SJCRH30 (cell line): ENCODE measurements around the gene UQCRH. TPM values are rescaled to one million over a fixed set of nuclear protein-coding genes. Genes with fewer than 3 reads are reported as not detected.
A peak's percentile ranks its signal among the peaks of the same experiment; 100 is the strongest.
"Not testable (repeated sequence)": the region's sequence is repeated elsewhere in the genome, so short reads cannot be mapped to it uniquely, and the experiment has no call there.

Source experiments
- DNase-seq, 2 experiments: peaks; one replicate each; pipeline ENCODE4 v3.0.0-alpha.2; 2015 to 2020
- H3K27ac ChIP-seq: fragments of 250-450 bp; sonication (Bioruptor Pico); 2 replicates; pipeline ENCODE4 v1.5.1; 2020; ENCODE audit warnings: mild to moderate bottlenecking, moderate library complexity
- H3K27me3 ChIP-seq: fragments of 250-450 bp; sonication (Bioruptor Pico); 2 replicates; pipeline ENCODE4 v1.5.1; 2020; ENCODE audit warnings: mild to moderate bottlenecking, moderate library complexity
- H3K36me3 ChIP-seq: fragments of 250-450 bp; sonication (Bioruptor Pico); 2 replicates; pipeline ENCODE4 v1.5.1; 2020; ENCODE audit warnings: mild to moderate bottlenecking, moderate library complexity
- H3K4me1 ChIP-seq: fragments of 250-450 bp; sonication (Bioruptor Pico); 2 replicates; pipeline ENCODE4 v1.5.1; 2020; ENCODE audit warnings: mild to moderate bottlenecking, moderate library complexity
- H3K4me3 ChIP-seq: fragments of 250-450 bp; sonication (Bioruptor Pico); 2 replicates; pipeline ENCODE4 v1.5.1; 2020; ENCODE audit warnings: mild to moderate bottlenecking, moderate library complexity
- H3K9me3 ChIP-seq: fragments of 250-450 bp; sonication (Bioruptor Pico); replicated peaks from 2 replicates; pipeline ENCODE4 v1.5.1; 2020; ENCODE audit warnings: mild to moderate bottlenecking, moderate library complexity
- total RNA-seq: library from RNA; depleted of rRNA; stranded (reverse); fragments of >200 nt; shearing (Covaris generic); gene quantifications from 2 replicates; pipeline ENCODE4 v1.2.3, GENCODE V29; 2014

The UQCRH gene
- total RNA-seq, 1 experiment from 2014 or later, result 828 TPM

DNA sequence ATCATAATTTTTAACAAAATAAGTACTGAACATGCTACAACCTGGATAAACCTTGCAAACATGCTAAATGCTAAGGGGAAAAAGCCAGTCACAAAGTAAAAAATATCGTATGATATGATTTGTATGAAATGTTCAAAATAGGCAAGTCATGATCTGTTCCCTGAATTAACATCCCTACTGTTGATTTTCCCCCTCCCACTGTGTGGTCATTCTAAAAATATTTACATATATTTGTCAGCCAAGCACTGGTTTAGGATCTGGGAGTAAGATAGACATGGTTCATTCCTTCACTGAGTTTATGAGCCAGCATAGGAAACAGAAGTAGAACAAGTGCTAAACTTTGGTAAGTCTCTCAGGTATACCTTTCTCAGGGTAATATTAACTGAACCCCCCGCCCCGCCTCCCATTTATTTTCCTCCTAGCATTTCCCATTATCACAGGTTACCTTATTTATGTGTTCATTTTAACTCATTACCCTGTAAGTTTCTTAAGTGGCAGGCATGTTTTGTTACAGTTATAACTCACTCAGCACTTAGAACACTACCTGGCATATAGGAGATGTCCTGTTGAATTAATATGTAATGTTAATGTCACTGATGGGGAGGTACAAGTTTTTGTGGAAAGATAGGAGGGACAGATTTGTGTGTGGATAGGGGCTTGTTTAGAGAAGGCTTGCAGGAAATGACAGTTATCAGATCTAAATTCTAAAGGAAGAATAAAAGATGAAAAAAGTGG is 12.3 kb downstream of the UQCRH start:
- Histone ChIP-seq H3K27ac (no peak overlapping the region), H3K27me3 (no peaks in the 10 kb centered on the region), H3K4me3 (no peak overlapping the region), H3K4me1 (0 out of 2 replicates have a peak, but pooled peaks cover 4% of the 10 kb centered on the region), H3K9me3 (no peaks in the 10 kb centered on the region), H3K36me3 (peaks cover 66% of the 10 kb centered on the region)
- DNase-seq, result no peak

DNA sequence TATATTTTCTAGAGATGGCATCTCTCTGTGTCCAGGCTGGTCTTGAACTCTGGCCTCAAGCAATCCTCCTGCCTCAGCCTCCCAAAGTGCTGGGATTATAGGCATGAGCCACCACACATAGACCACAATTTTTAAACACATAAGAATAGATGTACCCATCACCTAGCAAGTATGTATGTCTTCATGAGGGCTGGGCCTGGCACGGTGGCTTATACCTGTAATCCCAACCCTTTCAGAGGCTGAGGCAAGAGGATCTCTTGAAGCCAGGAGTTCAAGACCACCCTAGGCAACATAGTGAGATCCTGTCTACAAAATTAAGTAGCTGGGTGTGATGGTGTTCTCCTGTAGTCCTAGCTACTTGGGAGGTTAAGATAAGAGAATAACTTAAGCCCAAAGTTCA is 13.8 kb downstream of the UQCRH start:
- Histone ChIP-seq H3K27me3 (no peaks in the 10 kb centered on the region), H3K4me3 (no peak overlapping the region), H3K36me3 (peaks cover 51% of the 10 kb centered on the region), H3K9me3 (no peaks in the 10 kb centered on the region), H3K27ac (no peak overlapping the region), H3K4me1 (0 out of 2 replicates have a peak, but pooled peaks cover 4% of the 10 kb centered on the region)
- DNase-seq, result no peak

DNA sequence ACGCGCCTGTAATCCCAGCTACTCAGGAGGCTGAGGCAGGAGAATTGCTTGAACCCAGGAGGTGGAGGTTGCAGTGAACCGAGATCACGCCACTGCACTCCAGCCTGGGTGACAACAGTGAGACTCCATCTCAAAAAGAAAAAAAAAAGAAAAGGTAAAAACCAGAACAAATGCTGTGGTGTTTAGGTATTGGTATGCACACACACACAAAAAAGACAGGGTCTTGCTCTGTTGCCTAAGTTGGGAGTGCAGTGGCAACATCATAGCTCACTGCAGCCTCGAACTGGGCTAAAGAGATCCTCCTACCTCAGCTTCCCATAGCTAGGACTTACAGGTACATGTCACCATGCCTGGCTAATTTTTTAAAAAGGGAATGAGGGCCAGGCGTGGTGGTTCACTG is 15.8 kb downstream of the UQCRH start:
- not testable (repeated sequence) for H3K4me1 ChIP-seq, H3K27me3 ChIP-seq, DNase-seq

DNA sequence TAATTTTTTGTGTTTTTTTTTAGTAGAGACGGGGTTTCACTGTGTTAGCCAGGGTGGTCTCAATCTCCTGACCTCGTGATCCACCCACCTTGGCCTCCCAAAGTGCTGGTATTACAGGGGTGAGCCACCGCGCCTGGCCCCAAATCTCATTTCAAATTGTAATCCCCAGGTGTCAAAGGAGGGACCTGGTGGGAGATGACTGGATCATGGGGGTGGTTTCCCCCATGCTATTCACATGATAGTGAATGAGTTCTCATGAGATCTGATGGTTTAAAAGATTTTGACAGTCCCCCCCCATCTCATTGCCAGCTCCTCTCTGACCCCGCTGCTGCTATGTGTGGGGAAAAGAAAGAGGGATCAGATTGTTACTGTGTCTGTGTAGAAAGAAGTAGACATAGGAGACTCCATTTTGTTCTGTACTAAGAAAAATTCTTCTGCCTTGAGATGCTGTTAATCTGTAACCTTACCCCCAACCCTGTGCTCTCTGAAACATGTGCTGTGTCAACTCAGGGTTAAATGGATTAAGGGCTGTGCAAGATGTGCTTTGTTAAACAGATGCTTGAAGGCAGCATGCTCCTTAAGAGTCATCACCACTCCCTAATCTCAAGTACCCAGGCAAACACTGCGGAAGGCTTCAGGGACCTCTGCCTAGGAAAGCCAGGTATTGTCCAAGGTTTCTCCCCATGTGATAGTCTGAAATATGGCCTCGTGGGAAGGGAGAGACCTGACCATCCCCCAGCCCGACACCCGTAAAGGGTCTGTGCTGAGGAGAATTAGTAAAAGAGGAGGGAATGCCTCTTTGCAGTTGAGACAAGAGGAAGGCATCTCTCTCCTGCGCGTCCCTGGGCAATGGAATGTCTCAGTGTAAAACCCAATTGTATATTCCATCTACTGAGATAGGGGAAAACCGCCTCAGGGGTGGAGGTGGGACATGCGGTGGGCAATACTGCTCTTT is 16.7 kb downstream of the UQCRH start:
- not testable (repeated sequence) for H3K4me1 ChIP-seq, H3K27ac ChIP-seq, H3K9me3 ChIP-seq, DNase-seq, H3K27me3 ChIP-seq, H3K4me3 ChIP-seq
- H3K36me3 ChIP-seq, result peaks cover 26% of the 10 kb centered on the region

More for the DNA sequence above, 15.8 kb downstream of the UQCRH start:
- not testable (repeated sequence) for H3K27ac ChIP-seq, H3K9me3 ChIP-seq, H3K4me3 ChIP-seq
- peaks cover 33% of the 10 kb centered on the region for H3K36me3 ChIP-seq

DNA sequence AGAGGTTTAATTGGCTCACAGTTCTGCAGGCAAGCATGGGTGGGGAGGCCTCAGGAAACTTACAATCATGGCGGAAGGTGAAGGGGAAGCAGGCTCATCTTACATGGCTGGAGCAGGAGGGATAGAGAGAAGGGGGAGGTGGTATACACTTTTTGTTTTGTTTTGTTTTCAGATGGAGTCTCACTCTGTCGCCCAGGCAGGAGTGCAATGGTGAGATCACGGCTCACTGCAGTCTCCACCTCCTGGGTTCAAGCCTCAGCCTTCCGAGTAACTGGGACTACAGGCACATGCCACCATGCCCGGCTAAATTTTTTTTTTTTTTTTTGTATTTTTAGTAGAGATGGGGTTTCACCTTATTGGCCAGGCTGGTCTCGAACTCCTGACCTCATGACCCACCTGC is 18.7 kb downstream of the UQCRH start:
- not testable (repeated sequence) for H3K36me3 ChIP-seq, H3K27ac ChIP-seq, H3K9me3 ChIP-seq, H3K4me3 ChIP-seq, DNase-seq, H3K27me3 ChIP-seq, H3K4me1 ChIP-seq

DNA sequence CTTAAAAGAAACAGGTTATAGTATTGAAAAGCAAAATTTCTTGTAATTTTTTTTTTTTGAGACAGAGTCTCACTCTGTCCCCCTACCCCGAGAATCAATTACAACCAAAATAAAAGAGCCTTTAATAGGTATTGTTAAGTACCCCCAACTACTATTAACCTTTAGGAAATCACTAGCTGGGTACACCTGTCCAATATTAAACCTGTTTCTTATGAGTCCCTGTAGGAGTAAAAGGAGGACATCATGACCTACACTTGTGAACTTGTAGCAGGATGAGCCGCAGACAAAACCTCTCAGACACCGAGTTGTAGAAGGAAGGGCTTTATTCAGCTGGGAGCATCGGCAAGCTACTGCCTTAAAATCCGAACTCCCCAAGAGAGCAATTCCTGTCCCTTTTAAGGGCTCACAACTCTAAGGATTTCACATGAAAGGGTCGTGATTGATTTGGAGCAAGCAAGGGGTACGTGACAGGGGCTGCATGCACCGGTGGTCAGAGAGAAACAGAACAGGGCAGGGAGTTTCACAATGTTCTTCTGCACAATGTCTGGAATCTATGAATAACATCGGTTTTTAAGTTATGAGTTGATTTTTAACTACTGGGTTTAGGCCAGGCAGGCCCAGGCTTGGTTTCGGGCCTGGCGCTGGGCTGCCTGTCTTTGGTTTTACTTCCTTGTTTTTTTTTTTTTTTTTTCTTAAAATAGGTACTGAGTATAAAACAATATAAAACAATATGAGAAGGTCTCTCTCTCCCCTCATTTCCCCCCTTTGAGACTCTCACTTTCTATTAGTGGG is 22.0 kb downstream of the UQCRH start:
- not testable (repeated sequence) for H3K27ac ChIP-seq, H3K4me3 ChIP-seq, H3K27me3 ChIP-seq, H3K4me1 ChIP-seq, DNase-seq, H3K36me3 ChIP-seq, H3K9me3 ChIP-seq

DNA sequence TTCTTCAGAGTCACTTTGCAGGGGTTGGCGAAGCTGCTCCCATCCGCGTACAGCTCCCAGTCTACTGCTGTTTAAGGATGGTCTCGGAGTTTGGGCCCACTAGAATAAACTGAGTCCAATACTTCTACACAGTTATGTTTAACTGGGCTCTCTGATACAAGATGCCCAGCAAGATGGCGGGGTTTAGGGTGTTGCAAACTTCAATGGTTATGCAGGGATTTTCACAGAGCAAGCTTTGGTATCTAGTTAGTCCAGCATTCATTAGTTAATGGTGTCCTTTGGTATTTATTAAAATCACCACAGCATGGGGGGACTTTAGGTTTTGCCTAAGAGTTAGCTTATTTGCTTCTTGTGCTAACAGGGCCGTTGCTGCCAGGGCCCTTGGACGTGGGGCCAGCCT is 24.7 kb downstream of the UQCRH start:
- DNase-seq, H3K36me3 ChIP-seq, H3K4me1 ChIP-seq, H3K27ac ChIP-seq, H3K4me3 ChIP-seq, H3K27me3 ChIP-seq, H3K9me3 ChIP-seq: not testable (repeated sequence)

DNA sequence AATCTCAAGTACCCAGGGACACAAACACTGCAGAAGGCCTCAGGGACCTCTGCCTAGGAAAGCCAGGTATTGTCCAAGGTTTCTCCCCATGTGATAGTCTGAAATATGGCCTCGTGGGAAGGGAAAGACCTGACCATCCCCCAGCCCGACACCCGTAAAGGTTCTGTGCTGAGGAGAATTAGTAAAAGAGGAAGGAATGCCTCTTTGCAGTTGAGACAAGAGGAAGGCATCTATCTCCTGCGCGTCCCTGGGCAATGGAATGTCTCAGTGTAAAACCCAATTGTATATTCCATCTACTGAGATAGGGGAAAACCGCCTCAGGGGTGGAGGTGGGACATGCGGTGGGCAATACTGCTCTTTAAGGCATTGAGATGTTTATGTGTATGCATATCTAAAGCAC is 26.3 kb downstream of the UQCRH start:
- H3K9me3 ChIP-seq, H3K27ac ChIP-seq, H3K4me3 ChIP-seq, H3K4me1 ChIP-seq, H3K27me3 ChIP-seq, H3K36me3 ChIP-seq, DNase-seq: not testable (repeated sequence)

DNA sequence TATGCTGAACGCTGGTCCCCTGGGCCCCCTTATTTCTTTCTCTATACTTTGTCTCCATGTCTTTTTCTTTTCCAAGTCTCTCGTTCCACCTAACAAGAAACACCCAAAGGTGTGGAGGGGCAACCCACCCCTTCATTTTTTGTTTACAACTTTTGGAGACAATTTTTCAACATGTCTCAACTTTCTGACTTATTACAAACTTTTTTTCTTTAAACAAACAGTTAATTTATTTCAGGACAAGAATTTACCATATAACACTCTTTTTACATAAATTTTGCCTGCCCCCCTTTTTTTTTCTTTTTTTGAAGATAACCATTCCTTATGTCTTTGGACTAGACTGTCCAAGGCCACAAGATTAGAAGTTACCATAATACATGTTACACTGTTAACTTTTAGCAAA is 26.9 kb downstream of the UQCRH start:
- H3K4me1 ChIP-seq, H3K36me3 ChIP-seq, H3K9me3 ChIP-seq, H3K27me3 ChIP-seq, H3K4me3 ChIP-seq, DNase-seq, H3K27ac ChIP-seq: not testable (repeated sequence)

DNA sequence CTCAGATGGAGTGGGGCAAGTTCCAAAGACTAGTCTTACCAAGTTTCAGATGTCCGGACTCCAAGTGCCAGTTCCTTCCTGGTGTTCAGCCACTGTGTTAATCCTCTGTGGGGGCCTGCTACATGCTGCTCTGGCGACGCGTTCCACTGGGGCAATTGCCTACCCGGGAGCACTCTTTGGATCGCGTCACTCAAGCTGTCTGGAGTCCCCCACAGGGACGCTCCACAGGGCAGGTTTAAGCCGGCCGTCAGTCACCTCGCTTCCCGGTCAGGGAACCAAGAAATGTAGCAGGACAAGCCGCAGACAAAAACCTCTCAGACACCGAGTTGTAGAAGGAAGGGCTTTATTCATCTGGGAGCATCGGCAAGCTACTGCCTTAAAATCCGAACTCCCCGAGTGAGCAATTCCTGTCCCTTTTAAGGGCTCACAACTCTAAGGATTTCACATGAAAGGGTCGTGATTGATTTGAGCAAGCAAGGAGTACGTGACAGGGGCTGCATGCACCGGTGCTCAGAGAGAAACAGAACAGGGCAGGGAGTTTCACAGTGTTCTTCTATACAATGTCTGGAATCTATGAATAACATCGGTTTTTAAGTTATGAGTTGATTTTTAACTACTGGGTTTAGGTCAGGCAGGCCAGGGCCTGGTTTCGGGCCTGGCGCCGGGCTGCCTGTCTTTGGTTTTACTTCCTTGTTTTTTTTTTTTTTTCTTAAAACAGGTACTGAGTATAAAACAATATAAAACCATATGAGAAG is 28.5 kb downstream of the UQCRH start:
- not testable (repeated sequence) for H3K27ac ChIP-seq, H3K4me3 ChIP-seq, H3K9me3 ChIP-seq, H3K36me3 ChIP-seq, H3K27me3 ChIP-seq, DNase-seq, H3K4me1 ChIP-seq

DNA sequence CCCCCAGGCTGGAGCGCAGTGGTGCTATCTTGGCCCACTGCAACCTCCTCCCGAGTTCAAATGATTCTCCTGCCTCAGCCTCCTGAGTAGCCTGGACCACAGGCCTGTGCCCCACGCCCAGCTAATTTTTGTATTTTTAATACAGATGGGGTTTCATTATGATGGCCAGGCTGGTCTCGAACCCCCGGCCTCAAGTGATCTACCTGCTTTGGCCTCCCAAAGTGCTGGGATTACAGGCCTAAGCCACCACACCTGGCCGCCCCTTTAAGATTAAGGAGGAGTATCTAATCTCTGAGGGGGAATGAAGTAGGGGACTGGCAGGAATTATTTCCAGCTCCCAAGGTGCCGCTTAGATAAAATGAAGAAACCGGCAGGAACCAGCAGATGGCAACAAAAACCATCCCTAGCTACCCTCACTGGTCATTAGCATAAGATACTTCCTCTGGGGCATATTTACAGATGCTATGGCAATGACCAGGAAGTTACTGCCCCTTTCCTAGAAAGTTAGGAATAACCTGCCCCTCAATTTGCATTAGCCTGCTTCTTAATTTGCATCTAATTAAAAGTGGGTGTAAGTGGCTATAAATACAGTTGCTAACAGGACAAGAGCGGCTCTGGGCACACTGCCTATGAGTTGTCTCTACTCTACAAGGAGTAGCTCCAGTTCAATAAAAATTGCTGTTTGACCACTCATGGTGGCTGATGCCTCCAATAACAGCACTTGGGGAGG is 30.0 kb downstream of the UQCRH start:
- Histone ChIP-seq H3K27me3 (no peaks in the 10 kb centered on the region), H3K4me3 (no peak overlapping the region), H3K36me3 (no peaks in the 10 kb centered on the region), H3K27ac (no peak overlapping the region), H3K9me3 (no peaks in the 10 kb centered on the region), H3K4me1 (no peaks in the 10 kb centered on the region)
- DNase-seq, result peak in 1 of 2 experiments; percentile 52

DNA sequence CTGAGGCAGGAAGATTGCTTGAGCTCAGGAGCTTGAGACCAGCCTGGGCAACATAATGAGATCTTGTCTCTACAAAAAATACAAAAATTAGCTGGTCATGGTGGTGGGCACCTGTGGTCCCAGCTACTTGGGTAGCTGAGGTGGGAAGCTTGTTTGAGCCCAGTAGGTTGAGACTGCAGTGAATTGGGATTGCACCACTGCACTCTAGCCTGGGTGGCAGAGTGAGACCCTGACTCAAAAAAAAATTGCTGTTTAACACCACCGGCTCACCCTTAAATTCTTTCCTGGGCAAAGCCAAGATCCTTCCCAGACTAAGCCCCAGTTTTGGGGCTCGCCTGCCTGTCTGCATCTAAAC is 30.5 kb downstream of the UQCRH start:
- no peak for DNase-seq
- Histone ChIP-seq H3K4me3 (no peak overlapping the region), H3K36me3 (no peaks in the 10 kb centered on the region), H3K4me1 (no peaks in the 10 kb centered on the region), H3K27ac (no peak overlapping the region), H3K27me3 (no peaks in the 10 kb centered on the region), H3K9me3 (no peaks in the 10 kb centered on the region)

DNA sequence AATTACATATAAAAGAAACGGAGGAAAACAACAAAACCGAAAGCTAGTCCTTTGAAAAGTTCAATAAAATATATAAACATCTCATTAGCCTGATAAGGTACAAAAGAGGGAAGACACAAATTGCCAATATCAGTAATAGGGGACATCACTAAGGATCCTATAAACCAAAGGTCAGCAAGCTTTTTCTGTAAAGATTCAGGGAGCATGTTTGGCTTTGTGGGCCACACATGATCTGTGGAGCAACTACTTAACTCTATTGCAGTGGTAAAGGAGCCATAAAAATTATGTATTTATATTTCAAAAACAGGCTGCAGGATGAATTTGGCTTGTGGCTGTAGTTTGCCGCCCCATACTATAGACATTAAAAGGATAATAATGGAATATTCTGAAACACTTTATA is 31.6 kb downstream of the UQCRH start:
- Histone ChIP-seq H3K9me3 (no peaks in the 10 kb centered on the region), H3K36me3 (no peaks in the 10 kb centered on the region), H3K27ac (no peak overlapping the region), H3K27me3 (no peaks in the 10 kb centered on the region), H3K4me3 (no peak overlapping the region), H3K4me1 (no peaks in the 10 kb centered on the region)
- no peak for DNase-seq

DNA sequence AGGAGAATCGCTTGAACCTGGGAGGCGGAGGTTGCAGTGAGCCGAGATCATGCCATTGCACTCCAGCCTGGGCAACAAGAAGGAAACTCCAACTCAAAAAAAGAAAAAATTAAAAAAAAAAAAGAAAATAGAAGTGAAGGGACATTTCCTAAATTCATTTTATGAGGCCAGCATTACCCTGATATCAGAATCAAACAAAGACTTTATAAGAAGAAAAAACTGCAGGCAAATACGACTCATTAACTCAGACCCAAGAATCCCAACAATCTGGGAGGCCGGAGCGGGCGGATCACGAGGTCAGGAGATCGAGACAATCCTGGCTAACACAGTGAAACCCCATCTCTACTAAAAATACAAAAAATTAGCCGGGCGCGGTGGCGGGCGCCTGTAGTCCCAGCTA is 33.9 kb downstream of the UQCRH start:
- DNase-seq, H3K4me3 ChIP-seq, H3K27me3 ChIP-seq, H3K27ac ChIP-seq, H3K4me1 ChIP-seq, H3K36me3 ChIP-seq, H3K9me3 ChIP-seq: not testable (repeated sequence)
